HCEC 1CT (cell line): ENCODE measurements around the gene CCDC68.
A peak's percentile ranks its signal among the peaks of the same experiment; 100 is the strongest.

Experiments used
- DNase-seq: peaks from one replicate; pipeline ENCODE4 v3.0.0-alpha.2; 2017

Gene CCDC68

DNA sequence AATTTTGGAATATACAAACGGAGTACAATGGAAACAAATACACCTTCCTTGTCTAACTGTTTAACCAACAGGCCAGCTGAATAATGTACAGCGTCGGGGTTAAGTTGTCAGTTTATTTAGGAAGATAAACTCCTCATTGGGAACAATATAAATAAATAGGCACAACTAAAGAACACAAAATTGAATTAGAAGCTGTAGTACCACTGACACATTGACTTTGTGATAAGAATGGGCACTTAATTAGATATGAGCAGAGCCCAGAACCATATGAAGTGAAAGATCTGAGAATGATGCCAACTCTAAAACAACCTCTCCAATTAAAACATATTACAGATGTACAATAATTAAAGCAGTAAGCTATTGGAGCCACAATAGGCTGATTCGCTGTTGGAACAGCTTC, 44.4 kb downstream of the CCDC68 start:
- no peak for DNase-seq

DNA sequence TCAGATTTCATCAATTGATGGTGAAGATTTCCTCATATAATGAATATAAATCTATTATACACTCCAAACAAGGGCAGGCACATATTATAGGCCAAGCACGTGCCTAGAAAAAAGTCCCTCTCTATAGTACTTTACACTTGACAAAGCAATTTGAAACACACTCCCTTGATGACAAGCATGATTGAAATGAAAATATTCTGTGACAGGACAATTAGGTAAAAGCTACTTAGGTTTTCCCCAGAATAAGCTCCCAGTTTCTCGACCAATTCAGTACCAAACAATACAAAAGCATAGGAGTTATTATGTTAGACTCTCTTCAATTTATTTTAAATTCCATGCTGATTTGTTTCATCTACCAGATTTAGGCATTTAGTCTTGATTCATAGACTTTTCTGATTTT, 47.7 kb downstream of the CCDC68 start:
- DNase-seq = no peak

DNA sequence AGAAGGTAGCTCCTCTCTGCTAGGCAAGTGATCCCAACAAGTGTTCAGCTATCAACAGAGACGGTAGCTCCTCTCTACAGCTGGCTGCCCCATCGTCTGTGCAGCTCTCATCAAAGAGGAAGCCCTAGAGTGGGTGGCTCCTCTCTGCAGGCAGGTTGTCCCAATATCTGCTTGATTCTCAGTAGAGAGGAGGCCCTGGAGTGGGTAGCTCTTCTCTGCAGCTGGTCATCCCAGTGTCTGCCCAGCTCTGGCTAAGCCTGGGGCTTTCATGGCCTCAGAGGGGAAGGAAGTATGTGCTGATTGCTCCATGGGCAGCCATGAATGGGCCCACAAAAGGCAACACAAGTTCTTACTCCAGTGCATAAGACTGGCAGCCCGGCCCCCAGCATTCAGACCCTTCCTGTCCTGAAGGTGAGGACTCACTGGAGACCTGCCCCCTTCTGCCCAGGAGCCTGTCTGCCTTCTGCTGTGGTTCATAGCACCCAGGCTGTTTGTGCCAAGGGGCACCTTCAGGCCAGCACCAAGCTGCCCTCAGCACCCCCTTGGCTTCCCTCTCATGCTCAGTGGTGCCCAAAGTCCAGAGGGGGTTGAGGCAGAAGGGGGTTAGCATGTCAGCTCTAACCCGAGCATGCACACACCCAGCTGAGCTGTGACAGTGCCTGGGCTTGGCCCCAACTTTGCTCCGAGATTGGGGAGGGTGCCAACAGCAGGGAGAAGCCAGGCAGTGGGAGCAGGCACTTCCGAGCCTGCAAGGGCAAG, 48.9 kb downstream of the CCDC68 start:
- DNase-seq = no peak

DNA sequence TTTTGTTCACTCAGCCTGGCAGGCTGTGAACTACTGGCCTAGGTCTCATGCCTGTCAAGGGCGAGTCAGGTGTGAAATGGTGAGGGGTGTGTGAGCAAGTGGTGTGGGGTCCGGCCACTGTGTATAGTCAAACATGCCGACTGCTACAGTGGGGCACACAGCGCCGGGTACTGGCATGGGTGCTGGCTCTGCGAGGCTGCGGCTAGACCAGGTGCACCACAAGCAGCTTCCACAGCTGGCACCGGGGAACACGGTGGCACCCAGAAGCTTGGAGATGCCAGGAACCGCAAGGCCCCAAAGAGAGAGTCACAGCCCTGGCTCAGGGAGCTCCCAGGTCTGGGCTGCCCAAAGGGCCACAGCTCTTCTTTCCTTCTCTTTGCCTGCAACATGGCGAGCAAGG, 49.7 kb downstream of the CCDC68 start:
- no peak for DNase-seq

DNA sequence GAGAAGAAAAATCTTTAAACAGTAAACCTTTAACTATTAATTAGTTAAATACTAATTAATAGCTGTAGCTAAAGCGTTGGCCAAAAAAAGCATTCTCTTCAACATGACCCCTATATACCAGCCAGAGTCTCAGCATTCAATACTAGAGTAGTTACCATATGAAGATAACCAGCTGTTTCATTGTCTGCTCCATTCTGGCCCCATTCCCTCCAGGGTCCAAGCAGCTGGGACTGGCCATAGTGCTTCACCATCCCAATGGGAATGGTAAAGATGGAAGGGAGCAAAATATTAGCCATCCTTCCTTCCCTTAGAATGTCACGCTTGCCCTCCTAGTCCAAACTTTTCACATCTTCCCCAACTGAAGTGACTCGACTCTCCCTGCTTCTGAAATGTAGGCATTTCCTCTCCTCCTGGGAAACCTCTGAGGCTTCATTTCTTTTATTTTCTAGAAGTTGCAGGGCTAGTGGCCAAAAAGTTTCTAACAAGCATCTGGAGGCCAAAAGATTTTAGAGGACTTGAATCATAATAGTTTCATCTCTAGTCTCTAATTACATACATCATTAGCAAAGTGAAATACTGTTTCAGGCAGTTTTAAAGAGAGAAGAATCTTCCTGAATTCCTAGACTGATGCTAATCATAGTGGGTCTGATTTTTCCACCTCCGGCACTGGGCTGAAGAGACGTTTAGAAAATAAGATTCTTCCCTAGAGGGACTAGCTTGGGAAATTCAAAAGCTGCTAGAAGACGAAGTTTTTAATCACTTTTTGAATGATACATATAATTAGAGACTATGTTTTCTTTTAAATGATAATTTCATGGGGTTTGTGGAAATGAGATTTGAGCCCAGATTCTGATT, 52.7 kb downstream of the CCDC68 start:
- no peak for DNase-seq

DNA sequence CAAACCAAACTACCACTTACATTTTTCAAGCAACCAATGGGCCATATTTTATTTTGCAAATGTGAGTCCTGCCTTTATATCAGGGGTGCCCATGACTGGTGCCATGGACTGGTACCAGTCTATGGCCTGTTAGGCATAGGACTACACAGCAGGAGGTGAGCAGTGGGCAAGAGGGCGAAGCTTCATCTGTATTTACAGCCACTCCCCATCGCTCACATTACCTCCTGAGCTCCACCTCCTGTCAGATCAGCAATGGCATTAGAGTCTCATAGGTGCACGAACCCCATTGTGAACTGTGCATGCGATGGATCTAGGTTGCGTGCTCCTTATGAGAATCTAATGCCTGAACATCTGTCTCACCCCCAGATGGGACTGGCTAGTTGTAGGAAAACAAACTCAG, 53.6 kb downstream of the CCDC68 start:
- DNase-seq = no peak

DNA sequence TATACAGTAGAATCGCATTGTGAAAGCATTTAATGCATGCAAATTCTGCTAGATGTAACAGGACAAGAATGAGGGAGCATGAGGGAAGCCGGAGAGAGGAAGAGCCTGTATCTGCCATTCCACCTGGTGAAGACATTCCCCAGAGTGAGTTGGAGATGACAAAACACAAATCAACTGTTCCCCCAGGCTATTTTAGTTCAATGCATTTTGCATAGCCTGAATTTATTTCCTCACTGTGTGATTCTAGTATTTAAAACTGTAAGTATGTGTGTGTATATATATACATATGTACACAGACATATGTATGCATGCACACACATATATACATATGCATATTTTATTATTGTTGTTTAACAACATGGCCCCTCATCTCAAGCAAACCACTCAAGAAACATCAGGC, 54.7 kb downstream of the CCDC68 start:
- DNase-seq = no peak

DNA sequence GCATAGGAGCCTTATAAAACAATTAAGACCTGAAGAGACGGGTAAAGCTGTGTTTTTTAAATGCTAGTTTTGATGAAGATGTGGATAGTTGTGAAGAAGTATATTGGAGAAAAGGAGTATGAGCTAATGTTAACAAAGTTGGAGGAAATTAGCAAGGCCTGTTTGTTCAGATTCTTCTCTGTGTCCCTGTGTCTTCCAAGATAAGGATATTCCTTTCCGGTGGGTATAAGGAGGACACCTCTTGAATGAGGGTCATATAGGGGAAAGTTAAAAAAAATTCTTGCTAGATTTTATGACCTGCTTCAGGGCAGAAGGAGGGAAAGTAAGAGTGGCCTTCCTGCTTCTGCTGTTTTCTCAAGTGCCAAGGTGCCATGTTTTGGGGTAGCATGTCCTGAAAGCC, 59.0 kb downstream of the CCDC68 start:
- no peak for DNase-seq

DNA sequence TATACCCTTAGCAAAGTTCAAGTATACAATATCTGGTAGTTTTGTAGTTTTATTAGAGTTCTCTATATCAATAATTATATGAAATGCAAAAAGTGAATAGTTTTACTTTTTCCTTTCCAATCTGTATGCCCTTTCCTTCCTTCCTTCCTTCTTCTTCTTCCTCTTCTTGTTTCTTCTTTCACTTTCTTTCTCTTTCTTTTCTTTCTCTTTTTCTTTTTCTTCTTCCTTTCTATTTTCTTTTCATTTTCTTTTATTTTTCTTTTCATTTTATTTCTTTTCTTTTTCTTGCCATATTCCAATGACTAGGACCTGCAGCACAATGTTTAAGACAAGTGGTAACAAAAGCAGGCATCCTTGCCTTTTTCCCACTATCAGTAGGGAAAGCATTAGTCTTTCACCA, 59.8 kb downstream of the CCDC68 start:
- DNase-seq = no peak

DNA sequence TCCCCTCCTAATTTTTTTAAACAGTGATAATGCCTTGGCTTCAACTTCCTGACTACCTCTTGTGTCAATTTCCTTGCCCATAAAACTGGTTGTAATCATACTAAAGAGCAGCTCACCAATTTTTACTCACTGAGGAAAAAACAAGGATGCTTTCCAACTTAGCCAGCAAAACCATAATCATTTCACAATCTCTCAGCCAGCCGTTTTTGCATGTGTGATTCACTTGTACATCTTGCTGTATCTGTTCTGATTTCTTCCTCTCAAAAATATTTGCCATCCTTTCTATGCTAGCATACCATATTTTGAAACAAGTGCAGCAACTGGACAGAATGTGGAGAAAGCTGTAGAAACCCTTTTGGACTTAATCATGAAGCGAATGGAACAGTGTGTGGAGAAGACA, 70.3 kb downstream of the CCDC68 start:
- DNase-seq = peak; percentile 83

DNA sequence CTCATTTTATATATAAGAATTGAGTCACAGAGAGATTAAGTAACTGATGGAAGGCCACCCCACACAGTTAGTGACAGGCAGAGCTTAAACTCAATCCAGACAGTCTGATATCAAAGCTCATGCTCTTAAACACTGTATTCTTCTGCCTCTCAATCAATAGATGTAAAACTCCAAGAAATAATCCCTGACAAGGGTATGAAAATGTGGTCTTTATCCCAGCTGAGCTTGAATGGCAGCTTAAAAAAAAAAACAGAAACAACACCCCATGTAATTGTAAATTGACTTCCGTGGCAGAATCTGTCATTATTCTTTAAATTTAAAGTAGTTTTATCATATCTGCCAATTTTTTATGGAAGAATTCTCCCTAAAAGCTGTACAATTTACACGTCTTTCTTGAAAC, 70.9 kb downstream of the CCDC68 start:
- no peak for DNase-seq

DNA sequence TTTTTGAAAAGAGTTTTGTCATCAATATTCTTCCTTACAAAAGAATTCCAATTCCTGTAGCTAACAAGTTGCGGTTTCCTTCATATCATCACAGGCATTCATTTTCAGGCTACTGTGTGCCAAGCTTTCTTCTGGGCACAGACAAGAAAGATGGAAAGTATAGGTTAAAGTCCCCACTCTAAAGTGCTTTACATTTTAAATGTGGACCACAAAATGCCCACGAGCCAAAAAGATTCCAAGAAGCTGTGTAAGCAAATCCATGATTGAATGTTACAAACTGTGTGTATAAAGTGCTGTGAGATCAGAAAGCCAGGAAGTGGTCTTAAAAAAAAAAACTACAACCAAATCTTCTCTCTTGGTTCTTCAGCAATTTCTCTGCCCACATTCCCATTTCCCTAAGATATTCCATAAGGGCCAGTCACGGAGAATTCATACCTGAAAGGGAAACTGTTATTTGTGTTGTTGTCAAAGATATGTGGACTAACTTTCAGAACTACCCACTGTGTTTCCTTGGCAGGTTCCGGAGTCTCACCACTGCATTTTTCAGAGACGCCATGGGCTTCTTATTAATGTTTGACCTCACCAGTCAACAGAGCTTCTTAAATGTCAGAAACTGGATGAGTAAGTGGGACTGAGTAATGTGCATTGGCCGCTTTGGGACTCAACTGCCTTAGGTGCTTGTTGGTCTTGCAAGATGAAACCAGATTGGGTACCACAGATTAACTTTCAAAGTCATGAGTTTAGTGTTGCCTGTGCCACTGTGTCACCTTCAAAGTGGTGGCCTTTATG, 75.3 kb downstream of the CCDC68 start:
- DNase-seq = no peak

DNA sequence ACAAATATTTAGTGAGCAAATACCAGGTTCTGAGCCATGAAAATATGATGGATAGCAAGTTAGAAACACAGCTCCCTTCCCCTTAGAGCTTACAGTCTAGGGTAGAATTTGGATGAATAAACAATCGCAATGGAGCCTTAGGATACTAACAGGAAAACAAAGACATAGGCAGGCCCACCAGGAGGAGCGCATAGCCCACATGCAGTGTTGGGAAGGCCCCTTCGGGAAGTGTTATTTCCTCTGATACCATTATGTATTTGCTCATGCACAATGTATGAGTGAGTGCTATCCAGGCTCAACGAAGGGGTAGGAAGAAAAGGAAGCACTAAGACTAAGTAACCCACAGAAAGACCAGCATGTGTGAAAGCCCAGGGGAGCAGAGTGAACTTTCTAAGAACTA, 76.9 kb downstream of the CCDC68 start:
- no peak for DNase-seq

DNA sequence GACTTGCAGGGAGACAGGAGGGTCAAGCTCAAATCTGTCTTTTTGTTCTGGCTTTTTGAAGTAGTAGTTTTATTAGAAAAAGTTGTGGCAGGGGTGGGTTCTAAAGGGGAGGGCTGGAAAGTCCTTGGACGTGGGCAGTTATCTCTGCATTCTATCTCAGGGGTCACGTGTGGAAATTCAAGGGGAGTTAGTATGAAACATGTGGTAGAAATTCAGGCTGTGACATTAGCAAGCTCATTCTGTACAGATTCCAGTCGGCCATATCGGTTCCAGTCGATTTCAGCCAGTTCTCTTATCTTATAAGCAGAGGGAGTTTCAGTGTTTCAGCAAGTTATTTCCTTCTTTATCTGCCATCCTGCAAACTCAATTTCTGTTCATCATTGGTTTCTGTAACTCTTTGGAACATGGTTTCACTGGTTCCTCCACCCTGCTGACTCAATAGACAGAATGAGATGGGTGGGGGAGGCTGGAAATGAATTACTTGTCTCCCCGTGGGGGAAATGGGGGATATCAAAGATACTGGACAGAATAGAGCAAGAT, 78.0 kb downstream of the CCDC68 start:
- no peak for DNase-seq

DNA sequence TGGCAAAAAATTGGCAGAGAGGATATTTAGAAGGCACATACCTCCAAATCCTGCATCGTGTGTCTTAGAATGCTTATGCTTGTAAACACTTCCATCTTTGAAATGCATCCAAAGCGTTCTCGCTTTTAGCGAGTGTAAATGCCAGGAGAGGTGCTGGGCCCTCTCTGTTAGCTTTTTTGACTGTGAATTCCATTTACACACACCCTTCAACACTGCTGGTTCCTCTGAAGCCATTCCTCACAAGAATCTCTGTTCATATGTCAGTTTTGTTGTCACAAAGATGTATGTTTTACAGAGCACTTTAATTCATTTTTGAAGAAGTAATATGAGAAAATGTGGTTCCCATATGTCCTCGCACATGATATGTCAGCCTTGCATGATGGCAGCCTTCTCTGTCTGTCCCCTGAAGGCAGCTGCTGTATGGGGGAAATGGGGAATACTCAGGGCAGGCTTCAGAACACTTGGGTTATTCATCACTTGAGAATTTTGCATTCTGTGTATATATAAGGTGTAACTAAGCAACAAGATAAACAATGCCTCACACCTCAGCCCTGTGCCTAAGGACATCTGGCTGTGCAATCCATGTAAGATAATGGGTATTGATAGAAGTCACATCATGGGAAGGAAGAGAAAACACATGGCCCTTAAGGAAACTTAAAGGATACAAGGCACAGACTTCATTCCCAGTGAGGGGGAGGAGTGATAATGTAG, 78.7 kb downstream of the CCDC68 start:
- peak; percentile 71 for DNase-seq

DNA sequence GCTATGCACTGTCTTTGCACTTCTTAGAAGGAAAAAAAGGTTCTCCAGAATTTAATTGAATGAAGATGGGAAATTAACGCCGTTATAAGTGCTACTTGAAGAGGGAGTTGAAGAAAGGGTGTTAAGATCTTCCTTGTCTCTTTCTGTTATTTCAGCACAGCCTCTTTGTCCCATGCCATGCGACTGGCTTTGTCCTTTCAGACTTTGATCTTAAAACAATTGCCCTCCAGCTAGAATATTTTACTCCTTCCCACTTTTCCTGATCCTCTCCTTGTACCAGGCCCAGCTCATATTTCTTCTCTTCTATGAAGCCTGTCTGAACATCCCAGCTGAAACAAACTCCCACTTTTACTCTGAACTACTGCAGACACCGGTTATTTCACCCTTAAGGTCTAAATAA, 79.6 kb downstream of the CCDC68 start:
- no peak for DNase-seq

DNA sequence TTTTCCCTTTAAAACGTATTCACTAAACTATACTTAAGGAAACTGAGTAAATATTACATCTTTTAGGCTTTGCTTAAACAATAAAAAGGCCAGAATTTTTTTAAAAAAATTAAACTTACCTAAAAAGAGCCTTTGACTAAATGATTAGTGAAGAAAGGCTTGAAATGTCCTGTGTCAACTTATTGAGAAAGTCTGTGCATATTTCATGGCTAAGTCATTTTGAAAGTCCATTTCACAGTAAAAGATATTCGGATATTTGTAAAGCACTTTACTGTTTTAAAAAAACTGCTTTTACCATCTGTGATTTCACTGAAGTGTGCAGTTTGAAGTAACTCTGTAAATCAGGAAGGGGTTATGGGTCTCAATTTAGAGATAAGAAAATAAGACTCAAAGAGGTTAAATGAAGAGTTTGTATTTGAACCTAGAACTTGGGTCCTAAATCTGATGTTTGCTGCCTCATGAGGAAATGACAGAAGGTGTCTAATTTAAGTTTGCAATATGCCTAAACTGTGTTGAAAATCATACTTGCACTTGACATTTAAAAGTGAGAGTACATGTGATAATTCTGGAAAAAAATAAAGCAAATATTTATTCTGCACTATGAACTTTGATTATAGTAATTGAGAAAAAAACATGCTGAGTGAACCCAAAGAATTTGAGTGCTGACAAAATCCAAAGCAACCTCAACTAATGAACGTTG, 80.5 kb downstream of the CCDC68 start:
- DNase-seq = peak; percentile 15

DNA sequence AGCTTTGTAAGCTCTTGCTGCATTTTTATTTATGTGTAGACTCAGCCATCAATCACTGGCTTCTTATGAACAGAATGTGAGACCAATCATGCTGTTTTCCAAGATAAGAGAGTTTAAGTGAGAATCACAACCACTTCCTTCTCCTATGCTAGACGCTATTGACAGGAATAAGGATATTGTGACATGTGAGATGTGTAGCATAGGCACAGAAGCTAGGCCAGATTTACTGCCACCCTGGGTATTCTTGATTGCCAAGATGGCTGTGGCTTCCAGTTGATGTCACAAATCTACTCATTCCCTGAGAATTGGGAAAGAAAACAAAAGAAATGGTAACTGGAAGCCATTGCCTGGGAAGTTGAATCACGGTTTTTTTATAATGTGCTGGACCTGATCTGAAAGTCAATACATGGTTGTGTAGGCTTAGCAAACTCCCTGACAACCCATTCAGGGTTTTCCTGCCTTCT, 81.1 kb downstream of the CCDC68 start:
- no peak for DNase-seq

DNA sequence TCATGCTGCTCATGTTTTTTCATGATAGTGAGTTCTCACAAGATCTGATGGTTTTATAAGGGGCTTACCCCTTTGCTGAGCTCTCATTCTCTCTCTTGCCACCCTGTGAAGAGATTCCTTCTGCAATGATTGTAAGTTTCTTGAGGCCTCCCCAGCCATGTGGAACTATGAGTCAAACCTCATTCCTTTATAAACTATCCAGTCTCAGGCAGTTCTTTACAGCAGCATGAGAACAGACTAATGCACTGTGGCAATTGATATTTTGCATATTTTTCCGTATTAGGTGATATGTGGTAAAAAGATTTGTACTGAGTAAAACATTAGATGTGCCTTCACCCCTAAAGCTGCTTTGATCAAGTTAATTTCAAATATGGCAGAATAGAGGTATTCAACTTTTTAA, 82.2 kb downstream of the CCDC68 start:
- DNase-seq = peak; percentile 43

DNA sequence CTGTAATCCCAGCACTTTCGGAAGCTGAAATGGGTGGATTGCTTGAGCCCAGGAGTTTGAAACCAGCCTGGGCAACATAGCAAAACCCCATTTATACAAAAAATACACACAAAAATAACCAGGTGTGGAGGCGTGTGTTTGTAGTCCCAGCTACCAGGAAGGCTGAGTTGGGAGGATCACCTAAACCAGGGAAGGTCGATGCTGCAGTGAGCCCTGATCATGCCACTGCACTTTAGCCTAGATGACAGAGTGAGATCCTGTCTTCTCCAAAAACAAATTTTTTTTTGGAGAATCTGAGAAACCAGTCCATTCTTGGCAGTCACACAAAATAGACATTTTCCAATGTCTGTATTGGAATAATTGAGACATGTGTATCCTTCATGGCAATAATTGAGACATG, 84.2 kb downstream of the CCDC68 start:
- DNase-seq = no peak

DNA sequence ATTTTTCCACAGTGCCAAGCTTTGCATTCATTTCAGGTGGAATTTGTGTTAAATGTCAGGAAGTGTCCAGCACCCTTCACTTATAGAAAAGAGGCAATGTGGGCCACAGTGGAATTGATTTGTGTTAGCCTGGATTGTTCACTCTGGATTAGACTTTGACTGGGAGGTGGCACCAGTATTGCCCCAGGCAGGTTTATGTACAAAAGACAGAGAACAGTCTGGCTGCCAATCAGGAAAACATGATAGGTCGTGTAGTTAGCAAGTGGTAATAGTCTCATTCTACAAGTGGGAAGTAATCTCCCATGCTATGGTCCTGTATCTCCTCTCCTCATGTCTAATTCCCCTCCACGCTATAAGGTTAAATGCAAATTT, 85.4 kb downstream of the CCDC68 start:
- DNase-seq = no peak

DNA sequence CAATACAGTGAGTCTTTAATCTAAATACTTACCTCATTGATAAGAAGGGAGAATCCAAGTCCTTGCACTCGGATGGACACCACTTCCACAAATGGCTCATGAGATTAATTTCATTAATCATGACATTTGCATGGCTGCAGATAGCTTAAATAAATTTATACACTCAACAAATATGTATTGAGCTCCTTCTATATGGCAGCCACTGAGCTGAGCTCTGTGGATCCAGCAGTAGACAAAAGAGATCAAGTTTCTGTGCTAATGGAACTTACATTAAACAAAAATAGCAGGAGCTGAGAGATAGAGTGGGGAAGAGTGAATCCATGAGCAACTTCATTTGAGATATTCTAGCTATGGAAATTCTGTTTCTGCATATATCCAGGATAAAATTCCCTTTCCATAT, 86.6 kb downstream of the CCDC68 start:
- DNase-seq = no peak
